WTC11 (cell line): Measurements from ENCODE around the gene CDK6. TPM values are rescaled to one million over a fixed set of nuclear protein-coding genes. Genes with fewer than 3 reads are reported as not detected.

Experiments
- ATAC-seq: fragments of 200-7000 bp; cut with Tn5 transposase; 2 replicates; pipeline ENCODE4 v1.10.0; 2021; ENCODE audit warnings: mild to moderate bottlenecking, moderate library complexity
- CTCF ChIA-PET: fragments of 300-600 bp; sonication (Branson Sonifier 250); formaldehyde crosslinking; loops from one replicate; lab custom pipeline; 2021; ENCODE audit warnings: antibody characterized with exemption; lab: Charles Lee
- POLR2A ChIA-PET: fragments of 350-600 bp; sonication (Branson Sonifier 250); formaldehyde crosslinking; loops from one replicate; lab custom pipeline; 2021; ENCODE audit warnings: antibody characterized with exemption; lab: Charles Lee
- DNase-seq: peaks from one replicate; pipeline ENCODE4 v3.0.0; 2021; ENCODE audit warnings: low spot score
- H3K27ac Mint-ChIP-seq: 2 replicates; pipeline ENCODE4 v1.8.0; 2021; ENCODE audit warnings: mixed read lengths
- H3K27me3 Mint-ChIP-seq: 2 replicates; pipeline ENCODE4 v1.8.0; 2021; ENCODE audit warnings: low read depth, mild to moderate bottlenecking, moderate library complexity, mixed read lengths
- H3K36me3 Mint-ChIP-seq: 2 replicates; pipeline ENCODE4 v1.8.0; 2021; ENCODE audit warnings: mixed read lengths
- H3K4me1 Mint-ChIP-seq: 2 replicates; pipeline ENCODE4 v1.8.0; 2022; ENCODE audit warnings: mixed read lengths
- H3K4me3 Mint-ChIP-seq: 2 replicates; pipeline ENCODE4 v1.8.0; 2021; ENCODE audit warnings: mild to moderate bottlenecking, moderate library complexity, mixed read lengths
- H3K9me3 Mint-ChIP-seq: 2 replicates; pipeline ENCODE4 v1.8.0; 2021; ENCODE audit warnings: mixed read lengths
- ATF6 ChIP-seq: sonication (generic); formaldehyde crosslinking; IDR thresholded peaks from 2 replicates; pipeline ENCODE4 v1.8.1; 2023; ENCODE audit warnings: mild to moderate bottlenecking, missing genetic modification reagents
- CREM ChIP-seq: sonication (generic); formaldehyde crosslinking; IDR thresholded peaks from 2 replicates; pipeline ENCODE4 v1.8.1; 2022; ENCODE audit warnings: mild to moderate bottlenecking, missing genetic modification reagents, moderate library complexity
- E2F5 ChIP-seq: sonication (generic); formaldehyde crosslinking; IDR thresholded peaks from 2 replicates; pipeline ENCODE4 v1.8.1; 2022; ENCODE audit warnings: mild to moderate bottlenecking, moderate library complexity, missing genetic modification reagents
- FOXK1 ChIP-seq: sonication (generic); formaldehyde crosslinking; IDR thresholded peaks from 2 replicates; pipeline ENCODE4 v1.8.0; 2022; ENCODE audit warnings: mild to moderate bottlenecking, moderate library complexity, missing genetic modification reagents
- GRHL2 ChIP-seq: fragments of 250-450 bp; sonication (Bioruptor Pico); IDR thresholded peaks from 2 replicates; pipeline ENCODE4 v1.8.0; 2022; ENCODE audit warnings: mild to moderate bottlenecking, moderate library complexity; ENCODE audit not compliant: insufficient replicate concordance, severe bottlenecking
- HMGA2 ChIP-seq: fragments of 250-450 bp; sonication (Bioruptor Pico); IDR thresholded peaks from 2 replicates; pipeline ENCODE4 v1.4.0; 2021; ENCODE audit warnings: mild to moderate bottlenecking, moderate library complexity
- IRF2 ChIP-seq: sonication (generic); formaldehyde crosslinking; IDR thresholded peaks from 2 replicates; pipeline ENCODE4 v1.8.0; 2022; ENCODE audit warnings: low read depth, missing genetic modification reagents, borderline replicate concordance
- MXD4 ChIP-seq: fragments of 250-450 bp; sonication (Bioruptor Pico); IDR thresholded peaks from 2 replicates; pipeline ENCODE4 v1.8.0; 2021; ENCODE audit warnings: mild to moderate bottlenecking, moderate library complexity, borderline replicate concordance
- NFATC4 ChIP-seq: fragments of 250-450 bp; sonication (Bioruptor Pico); IDR thresholded peaks from 2 replicates; pipeline ENCODE4 v1.9.0; 2021; ENCODE audit warnings: mild to moderate bottlenecking
- OVOL2 ChIP-seq: fragments of 250-450 bp; sonication (Bioruptor Pico); IDR thresholded peaks from 2 replicates; pipeline ENCODE4 v1.9.0; 2021; ENCODE audit warnings: mild to moderate bottlenecking, borderline replicate concordance
- RELA ChIP-seq: sonication (generic); formaldehyde crosslinking; IDR thresholded peaks from 2 replicates; pipeline ENCODE4 v1.8.1; 2022; ENCODE audit warnings: missing genetic modification reagents, mild to moderate bottlenecking, borderline replicate concordance
- RORB ChIP-seq: fragments of 250-450 bp; sonication (Bioruptor Pico); IDR thresholded peaks from 2 replicates; pipeline ENCODE4 v1.9.0; 2021; ENCODE audit warnings: mild to moderate bottlenecking
- TCF7 ChIP-seq: sonication (generic); formaldehyde crosslinking; IDR thresholded peaks from 2 replicates; pipeline ENCODE4 v1.8.0; 2022; ENCODE audit warnings: mild to moderate bottlenecking, low read depth, missing genetic modification reagents, moderate library complexity
- TP53 ChIP-seq: sonication (generic); formaldehyde crosslinking; IDR thresholded peaks from 2 replicates; pipeline ENCODE4 v1.8.1; 2023; ENCODE audit warnings: mild to moderate bottlenecking, missing genetic modification reagents
- ZMAT4 ChIP-seq: fragments of 250-450 bp; sonication (Bioruptor Pico); IDR thresholded peaks from 2 replicates; pipeline ENCODE4 v1.9.0; 2021; ENCODE audit warnings: mild to moderate bottlenecking
- ZNF263 ChIP-seq: sonication (generic); formaldehyde crosslinking; IDR thresholded peaks from 2 replicates; pipeline ENCODE4 v1.8.1; 2022; ENCODE audit warnings: low read depth, mild to moderate bottlenecking, moderate library complexity, missing genetic modification reagents
- ZSCAN18 ChIP-seq: fragments of 250-450 bp; sonication (Bioruptor Pico); IDR thresholded peaks from 2 replicates; pipeline ENCODE4 v2.1.2; 2022; ENCODE audit warnings: mild to moderate bottlenecking, moderate library complexity
- total RNA-seq: library from RNA; stranded (reverse); gene quantifications from 3 replicates; pipeline ENCODE4 v1.2.3, GENCODE V29; 2021

CDK6 gene
- total RNA-seq, 1 experiment from 2014 or later, result 47.2 TPM

GRCh38 chr7:92594746-92595145 is 241.6 kb downstream of the CDK6 start (continued):
- TF ChIP-seq IRF2 (CRISPR knock-in tag) (no peak), ZMAT4 (CRISPR knock-in tag) (no peak), HMGA2 (CRISPR knock-in tag) (no peak), ATF6 (CRISPR knock-in tag) (no peak), E2F5 (CRISPR knock-in tag) (no peak), RELA (CRISPR knock-in tag) (no peak), CREM (CRISPR knock-in tag) (no peak), FOXK1 (CRISPR knock-in tag) (no peak)

- peaks cover 18% of the 10 kb centered on the region for H3K4me1 Mint-ChIP-seq
- ChIA-PET CTCF (interaction anchor here (0.7 to 2.3 kb wide), 12 partner anchors 8 to 412 kb away, joined by 3 to 22 read pairs (median 5); partner anchors contain the start of genes CDK6, LRRD1, PEX1 and RBM48), POLR2A (interaction anchor here (0.6 to 1.1 kb wide), 3 partner anchors 11 to 240 kb away, joined by 3 to 5 read pairs (median 3); no protein-coding TSS in a partner anchor)
- ATAC-seq, result no peak
- H3K27ac Mint-ChIP-seq, result no peak overlapping the region
- peaks cover 3% of the 10 kb centered on the region; the same call in 1 of the 2 replicates for H3K36me3 Mint-ChIP-seq
- peak overlapping the region; percentile 92 for H3K4me3 Mint-ChIP-seq
- no peak for DNase-seq
- TF ChIP-seq ZSCAN18 (CRISPR knock-in tag), result no peak
- no peak for TF ChIP-seq ZNF263
- no peak for TF ChIP-seq ATF6 (CRISPR knock-in tag)
- no peak for TF ChIP-seq MXD4 (CRISPR knock-in tag)
- no peak for TF ChIP-seq NFATC4
- TF ChIP-seq IRF2 (CRISPR knock-in tag), result no peak
- TF ChIP-seq OVOL2 (CRISPR knock-in tag), result no peak
- TF ChIP-seq GRHL2 (CRISPR knock-in tag), result no peak
- TF ChIP-seq TP53 (CRISPR knock-in tag), result no peak
- TF ChIP-seq RORB (CRISPR knock-in tag), result no peak
- no peak for TF ChIP-seq TCF7 (CRISPR knock-in tag)
- H3K27me3 Mint-ChIP-seq, result peaks cover 29% of the 10 kb centered on the region
- no peaks in the 10 kb centered on the region for H3K9me3 Mint-ChIP-seq
Observed at GRCh38 chr7:92590711-92591310, 245.6 kb downstream of the CDK6 start.
